GM21619 (cell line): ENCODE results near the gene MYCN.

ENCODE experiments used
- ATAC-seq: cut with Tn5 transposase; IDR thresholded peaks from one replicate; pipeline ENCODE4 v1.9.1; 2021; ENCODE audit not compliant: unreplicated experiment

MYCN gene

GRCh38 chr2:15930589-15931318 is 9.6 kb upstream of the MYCN start:
- no peak for ATAC-seq

DNA sequence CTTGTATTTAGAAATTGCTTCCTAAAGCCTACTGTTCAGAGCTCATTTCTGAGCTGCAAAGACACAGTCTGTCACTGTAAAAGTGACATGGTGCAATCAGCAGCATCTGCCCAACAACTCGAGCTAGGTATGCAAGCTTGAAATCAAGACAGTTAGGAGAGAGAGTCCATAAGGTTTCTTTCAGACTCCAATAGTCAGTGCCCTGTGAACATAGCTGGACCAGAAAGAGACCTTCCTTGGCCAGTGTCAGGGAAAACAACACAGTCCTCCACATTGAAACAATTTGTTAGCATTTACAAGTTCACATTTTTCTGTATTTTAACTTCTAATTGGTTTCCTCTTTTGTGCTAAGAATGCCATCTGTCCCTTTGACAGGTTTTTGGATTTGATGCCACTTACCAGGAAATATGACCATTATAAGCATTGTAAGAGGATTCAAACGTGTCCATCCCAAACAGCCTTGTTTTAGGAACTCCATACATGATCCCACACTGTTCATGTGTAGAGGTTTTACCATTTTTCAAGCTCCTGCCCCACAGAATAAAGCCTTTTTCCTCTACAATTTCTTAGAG is 8.9 kb upstream of the MYCN start:
- ATAC-seq = no peak

DNA sequence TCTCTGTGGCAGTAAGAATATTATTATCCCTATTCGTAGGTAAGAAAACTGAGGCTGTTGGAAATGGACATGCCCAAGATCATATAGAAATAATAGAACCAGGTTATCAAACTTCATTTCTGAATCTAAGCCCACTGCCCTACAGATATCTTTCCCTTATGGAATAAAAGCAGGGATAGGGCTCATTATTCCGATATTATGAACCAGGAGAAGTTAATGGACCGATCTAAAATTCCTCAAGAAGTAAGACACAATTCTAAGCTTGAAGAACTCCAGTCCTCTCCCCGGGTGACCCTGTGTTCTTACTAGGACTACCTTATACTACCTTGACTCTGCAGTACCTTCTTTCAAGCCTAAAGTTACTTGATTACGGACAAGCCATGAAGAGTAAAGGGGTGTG is 8.4 kb upstream of the MYCN start:
- ATAC-seq = no peak

DNA sequence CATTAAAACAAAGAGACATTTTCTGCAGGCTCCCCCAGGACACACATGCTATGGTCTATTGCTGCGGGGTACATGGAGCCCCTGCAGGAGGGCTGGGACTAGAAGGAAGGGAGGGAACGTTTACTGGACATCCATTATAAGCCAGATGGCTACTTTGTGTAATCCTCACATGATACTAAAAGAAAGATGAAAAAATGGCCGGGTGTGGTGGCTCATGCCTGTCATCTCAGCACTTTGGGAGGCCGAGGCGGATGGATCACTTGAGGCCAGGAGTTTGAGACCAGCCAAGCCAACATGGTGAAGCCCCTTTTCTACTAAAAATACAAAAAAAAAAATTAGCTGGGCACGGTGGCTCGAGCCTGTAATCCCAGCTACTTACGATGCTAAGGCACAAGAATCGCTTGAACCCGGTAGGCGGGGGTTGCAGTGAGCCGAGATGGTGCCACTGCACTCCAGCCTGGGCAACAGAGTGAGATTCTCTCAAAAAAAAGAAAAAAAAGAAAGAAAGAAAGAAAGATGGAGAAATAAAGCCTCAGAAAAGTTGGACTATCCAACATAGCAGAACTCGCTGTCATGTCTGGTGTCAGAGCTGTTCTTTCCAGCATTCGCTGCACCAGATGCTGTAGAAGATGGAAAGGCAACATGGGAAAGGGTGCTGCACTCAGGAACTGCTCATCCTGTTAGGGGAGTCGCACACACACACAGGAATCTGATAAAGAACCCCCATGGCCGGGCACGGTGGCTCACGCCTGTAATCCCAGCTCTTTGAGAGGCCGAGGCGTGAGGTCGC is 7.8 kb upstream of the MYCN start:
- no peak for ATAC-seq

GRCh38 chr2:15933184-15933845 is 7.0 kb upstream of the MYCN start:
- ATAC-seq = no peak

DNA sequence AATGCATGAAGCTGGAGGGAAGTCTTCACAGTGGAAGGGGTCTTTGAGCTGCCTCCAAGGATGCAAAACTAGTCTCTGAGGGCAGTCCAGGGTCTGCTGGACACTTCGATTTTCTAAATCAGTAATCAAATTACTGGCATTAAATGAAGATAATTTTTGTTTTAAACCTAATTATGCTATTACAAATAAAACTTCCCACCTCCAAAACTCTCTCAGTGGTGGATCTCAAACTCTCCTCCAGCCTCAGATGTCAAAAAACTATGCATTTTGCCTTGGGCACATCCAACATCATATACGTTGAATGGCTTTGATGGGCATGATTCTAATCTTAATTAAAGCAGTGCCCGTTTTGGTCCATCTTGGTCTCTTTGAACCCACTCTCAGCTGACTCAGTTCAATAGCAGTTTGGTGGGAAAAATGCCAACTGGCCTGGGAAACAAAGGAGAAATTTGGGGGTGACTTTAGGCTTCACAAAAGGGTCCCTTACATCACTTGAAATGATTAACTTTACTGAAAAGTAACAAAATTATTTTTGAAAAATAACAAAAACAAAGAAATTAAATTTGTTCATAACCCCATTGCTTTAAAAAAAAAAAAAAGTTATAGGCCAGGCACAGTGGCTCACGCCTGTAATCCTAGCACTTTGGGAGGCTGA is 5.9 kb upstream of the MYCN start:
- ATAC-seq = no peak

DNA sequence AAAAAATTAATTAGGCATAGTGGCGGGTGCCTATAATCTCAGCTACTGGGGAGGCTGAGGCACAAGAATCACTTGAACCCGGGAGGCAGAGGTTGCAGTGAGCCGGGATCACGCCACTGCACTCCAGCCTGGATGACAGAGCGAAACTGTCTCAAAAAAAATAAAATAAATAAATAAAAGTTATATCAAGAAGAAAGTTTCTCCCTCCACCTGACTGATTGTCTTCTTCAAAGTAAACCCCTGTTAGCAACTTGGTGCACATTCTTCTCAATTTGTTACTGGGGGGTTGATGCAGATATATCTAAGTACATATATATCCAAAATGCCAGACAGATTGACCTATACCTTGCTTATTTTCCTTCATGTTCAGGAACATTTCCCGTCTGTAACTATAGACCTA is 5.2 kb upstream of the MYCN start:
- ATAC-seq = no peak

GRCh38 chr2:15935675-15936074 is 4.7 kb upstream of the MYCN start:
- no peak for ATAC-seq

- no peak for ATAC-seq
Observed at GRCh38 chr2:15936277-15937104, 3.9 kb upstream of the MYCN start.

DNA sequence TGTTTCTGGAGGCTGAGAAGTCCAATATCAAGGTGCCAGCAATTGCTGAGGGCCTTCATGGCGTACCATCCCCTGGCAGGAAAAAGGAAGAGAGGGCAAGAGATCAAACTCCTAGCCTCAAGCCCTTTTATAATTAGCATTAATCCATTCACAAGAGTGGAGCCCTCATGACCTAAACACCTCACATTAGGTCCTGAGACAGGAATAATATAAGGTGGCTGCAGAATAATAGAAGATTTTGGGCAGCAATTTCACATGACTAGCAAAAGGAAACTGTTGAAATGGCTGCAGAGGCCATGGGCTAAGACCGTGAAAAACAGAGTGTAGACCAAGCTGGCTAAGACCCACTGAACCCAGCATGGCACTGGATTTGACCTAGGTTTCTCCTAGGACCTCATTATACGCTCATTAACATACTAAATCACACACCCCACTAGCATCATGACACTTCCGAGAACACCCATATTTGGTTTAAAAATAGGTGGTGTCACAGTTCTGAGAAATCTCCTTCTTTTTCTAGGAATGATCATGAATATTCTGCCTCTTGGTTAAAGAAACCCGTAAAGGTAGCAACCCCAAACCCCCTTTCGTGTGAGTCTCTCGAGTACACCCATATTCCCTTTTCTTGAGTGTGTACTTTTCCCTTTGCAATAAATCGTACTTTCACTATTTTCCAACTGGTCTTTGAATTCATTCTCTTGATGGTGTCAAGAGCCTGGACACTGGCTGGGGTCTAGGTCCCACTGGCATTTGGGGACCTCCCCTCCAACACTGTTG is 3.1 kb upstream of the MYCN start:
- ATAC-seq = no peak

DNA sequence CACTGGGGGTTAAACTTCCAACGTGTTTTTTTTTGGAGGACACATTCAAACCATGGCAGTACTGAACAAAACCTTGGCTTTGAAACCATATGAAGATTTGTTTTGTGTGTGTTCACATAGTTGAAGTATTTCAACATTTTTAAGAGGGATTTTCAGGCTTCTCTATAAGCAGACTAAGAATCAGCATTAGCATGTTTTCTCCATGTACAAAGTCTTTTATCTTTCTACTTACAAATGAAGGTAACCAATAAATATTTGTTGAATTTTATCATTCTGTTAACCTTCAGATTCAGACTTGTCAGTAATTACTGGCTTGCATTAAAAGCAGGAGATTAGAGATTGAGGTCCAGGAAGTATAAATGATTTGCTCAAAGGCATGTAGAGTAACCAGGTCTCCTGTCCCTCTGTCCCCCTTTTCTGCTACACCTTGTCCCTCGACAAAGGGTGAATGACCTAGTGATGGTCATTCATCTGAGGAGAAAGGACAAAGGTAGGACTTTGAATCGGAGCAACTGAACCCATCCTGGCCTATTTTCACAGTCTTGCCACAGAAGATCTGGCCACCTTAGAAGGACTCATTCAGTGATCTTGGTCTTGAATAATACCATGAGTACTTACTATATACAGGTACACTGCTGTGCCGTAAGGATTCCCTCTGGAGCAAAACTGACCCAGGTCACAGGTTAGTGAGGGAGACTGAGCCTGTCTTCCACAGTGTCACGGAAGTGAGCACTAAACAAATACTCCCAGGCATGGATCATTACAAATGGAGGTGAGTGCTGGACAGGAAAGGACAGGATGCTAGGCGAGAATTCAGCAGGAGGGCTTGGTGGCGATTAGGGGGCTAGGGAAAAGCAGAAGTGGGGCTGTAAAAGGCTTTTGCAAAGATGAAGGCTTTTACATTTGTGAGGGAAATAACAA is 2.2 kb upstream of the MYCN start:
- ATAC-seq = no peak

DNA sequence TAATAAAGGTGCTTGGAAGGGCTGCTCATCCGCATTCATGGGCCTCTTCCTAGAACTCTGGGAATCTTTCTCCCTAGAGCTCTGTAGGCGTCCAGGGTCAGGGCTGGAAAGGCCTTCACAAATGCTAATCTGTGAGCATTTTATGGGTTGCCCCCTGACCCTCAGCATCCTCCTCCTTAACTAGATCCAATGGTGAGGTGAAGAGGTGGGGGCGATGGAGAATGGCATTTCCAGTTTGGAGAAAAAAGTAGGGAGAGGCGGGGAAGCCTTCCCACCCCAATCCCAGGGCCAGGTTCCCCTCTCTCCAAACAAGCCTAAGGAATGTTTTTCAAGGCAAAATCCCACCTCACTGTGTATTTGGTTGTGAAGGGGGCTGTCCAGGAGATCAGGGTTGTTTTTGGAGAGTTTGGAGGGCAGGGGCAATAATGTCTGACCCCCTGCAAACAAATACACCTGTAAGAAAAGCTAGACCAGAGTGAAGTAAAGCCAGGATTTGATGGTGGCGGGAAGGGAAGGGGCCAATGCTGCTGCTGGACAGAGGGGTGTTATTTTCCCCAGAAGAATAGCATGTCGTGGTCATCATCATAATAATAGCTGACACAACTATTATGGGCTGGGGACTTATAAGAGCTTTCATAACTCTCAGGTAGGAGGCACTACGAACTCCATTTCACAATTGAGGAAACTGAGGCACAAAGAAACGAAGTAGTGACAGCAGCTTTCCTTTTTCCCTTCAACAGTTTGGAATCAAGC is 1.4 kb upstream of the MYCN start:
- no peak for ATAC-seq

DNA sequence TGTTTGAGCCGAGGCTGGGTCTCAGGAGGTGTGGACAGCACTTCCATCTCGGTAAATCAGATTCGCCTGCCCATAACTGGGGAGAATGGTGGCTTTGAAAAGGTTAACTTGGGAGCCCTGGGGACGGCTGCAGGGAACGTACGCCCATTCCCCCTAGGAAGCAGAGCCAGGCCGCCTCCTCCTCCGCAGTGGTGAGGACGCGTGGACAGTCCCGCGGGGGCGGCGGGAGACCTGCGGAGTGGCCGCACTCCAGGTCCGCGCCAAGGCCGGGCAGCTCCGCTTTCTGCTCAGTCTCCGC is 845 bp upstream of the MYCN start:
- peak; percentile 68 for ATAC-seq

GRCh38 chr2:15940661-15941480 is 521 bp downstream of the MYCN start:
- no peak for ATAC-seq

- no peak for ATAC-seq
Observed at GRCh38 chr2:15941481-15941850, 1.1 kb downstream of the MYCN start.

- ATAC-seq = no peak
Observed at GRCh38 chr2:15941871-15942710, 1.7 kb downstream of the MYCN start.
